Thyroid gland (tissue), 4 donors: ENCODE measurements around the gene GH2.
"Not testable (repeated sequence)": the region's sequence is repeated elsewhere in the genome, so short reads cannot be mapped to it uniquely, and the experiment has no call there.

ENCODE experiments used
- POLR2A ChIP-seq, 2 donors: fragments of 450-650 bp; IDR thresholded peaks; one replicate each; pipeline ENCODE4 v1.6.1; 2017; ENCODE audit warnings: antibody characterized with exemption in 2 of 2, mild to moderate bottlenecking in 2 of 2, moderate library complexity in 1 of 2
- TF ChIP-seq, protein P1 (sequence below), 6 experiments: fragments of 200-600 bp in 3 of 6; fragments of 450-650 bp in 3 of 6; sonication (generic) in 3 of 6; IDR thresholded peaks; one replicate each; pipeline ENCODE4 v1.5.1; 2016 to 2019; ENCODE audit warnings: antibody characterized with exemption in 6 of 6, mild to moderate bottlenecking in 2 of 6, inconsistent platforms in 1 of 6, moderate library complexity in 1 of 6

DNA sequence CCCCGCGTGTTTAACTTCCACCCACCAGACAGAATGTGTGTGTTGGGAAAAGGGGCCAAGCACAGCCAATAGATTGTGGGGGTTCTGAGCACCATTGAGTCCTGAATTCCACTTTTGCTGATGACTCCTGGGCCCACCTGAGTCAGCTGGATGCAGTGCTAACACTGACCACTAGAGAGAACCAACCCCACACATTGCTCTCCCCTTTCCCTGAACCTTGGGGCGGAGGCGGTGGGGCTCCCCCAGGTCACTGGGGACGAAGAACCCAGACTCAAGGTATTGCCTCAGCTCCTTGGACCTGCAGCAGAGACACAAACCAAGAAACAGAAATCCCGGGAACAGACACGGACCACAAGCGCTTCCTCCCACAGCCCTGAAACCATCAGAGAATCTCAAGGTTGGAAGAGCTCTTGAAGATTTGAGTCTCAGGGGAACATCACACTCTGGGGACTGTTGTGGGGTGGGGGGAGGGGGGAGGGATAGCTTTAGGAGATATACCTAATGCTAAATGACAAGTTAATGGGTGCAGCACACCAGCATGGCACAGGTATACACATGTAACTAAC is 7.6 kb downstream of the GH2 start:
- TF ChIP-seq, protein P1, sequence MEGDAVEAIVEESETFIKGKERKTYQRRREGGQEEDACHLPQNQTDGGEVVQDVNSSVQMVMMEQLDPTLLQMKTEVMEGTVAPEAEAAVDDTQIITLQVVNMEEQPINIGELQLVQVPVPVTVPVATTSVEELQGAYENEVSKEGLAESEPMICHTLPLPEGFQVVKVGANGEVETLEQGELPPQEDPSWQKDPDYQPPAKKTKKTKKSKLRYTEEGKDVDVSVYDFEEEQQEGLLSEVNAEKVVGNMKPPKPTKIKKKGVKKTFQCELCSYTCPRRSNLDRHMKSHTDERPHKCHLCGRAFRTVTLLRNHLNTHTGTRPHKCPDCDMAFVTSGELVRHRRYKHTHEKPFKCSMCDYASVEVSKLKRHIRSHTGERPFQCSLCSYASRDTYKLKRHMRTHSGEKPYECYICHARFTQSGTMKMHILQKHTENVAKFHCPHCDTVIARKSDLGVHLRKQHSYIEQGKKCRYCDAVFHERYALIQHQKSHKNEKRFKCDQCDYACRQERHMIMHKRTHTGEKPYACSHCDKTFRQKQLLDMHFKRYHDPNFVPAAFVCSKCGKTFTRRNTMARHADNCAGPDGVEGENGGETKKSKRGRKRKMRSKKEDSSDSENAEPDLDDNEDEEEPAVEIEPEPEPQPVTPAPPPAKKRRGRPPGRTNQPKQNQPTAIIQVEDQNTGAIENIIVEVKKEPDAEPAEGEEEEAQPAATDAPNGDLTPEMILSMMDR (IDR thresholded peaks at IDR 0.05), result not testable (repeated sequence)
- not testable (repeated sequence) for TF ChIP-seq POLR2A (IDR thresholded peaks at IDR 0.05)
